GM10847 (cell line): Measurements from ENCODE around the gene EXOSC7.

Source experiments
- POLR2A ChIP-seq: IDR thresholded peaks from 2 replicates; pipeline ENCODE4 v1.6.1; 2011; ENCODE audit not compliant: insufficient read length; ENCODE audit errors: extremely low read depth

The EXOSC7 gene

GRCh38 chr3:44958386-44958785 is 17.7 kb upstream of the EXOSC7 start:
- TF ChIP-seq POLR2A, result no peak

- no peak for TF ChIP-seq POLR2A
These were observed 15.5 kb upstream of the EXOSC7 start for GRCh38 chr3:44960387-44961026.

GRCh38 chr3:44961888-44962287 is 14.2 kb upstream of the EXOSC7 start:
- TF ChIP-seq POLR2A, result no peak

DNA sequence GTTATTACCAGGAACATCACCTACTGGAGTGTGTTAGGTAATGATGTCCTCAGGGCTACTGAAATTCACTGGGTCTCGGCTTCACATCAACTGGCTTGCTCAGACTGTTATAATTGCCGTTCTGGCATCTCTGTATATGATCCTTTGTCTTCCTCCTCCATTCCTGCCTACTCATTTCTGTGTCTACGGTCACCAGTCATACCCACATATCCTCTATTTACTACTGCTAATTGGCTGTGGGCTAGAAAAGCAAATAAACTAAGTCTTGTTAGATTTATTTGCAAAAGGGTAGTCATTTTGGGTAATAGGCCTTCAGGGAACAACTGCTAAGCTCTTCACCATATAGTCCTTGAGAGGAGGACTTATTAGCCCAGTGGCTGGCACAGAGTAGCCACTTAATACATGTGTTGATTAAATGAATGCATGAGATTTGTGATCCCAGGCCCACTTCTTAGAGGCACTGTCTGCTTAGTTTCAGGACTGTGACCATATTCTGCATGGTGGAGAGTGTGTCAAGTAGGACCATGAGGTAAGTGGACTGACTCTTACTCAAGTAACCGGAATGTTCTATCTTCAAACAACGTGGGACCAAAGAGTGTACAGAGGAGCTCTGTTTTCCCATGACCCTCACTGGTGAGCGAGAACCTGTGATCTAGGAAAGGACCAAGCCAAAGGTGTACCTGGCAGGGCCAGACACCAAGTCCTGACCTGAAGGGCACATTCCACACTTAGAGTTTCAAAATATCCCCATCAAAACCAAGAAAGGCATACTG is 13.2 kb upstream of the EXOSC7 start:
- TF ChIP-seq POLR2A, result no peak

DNA sequence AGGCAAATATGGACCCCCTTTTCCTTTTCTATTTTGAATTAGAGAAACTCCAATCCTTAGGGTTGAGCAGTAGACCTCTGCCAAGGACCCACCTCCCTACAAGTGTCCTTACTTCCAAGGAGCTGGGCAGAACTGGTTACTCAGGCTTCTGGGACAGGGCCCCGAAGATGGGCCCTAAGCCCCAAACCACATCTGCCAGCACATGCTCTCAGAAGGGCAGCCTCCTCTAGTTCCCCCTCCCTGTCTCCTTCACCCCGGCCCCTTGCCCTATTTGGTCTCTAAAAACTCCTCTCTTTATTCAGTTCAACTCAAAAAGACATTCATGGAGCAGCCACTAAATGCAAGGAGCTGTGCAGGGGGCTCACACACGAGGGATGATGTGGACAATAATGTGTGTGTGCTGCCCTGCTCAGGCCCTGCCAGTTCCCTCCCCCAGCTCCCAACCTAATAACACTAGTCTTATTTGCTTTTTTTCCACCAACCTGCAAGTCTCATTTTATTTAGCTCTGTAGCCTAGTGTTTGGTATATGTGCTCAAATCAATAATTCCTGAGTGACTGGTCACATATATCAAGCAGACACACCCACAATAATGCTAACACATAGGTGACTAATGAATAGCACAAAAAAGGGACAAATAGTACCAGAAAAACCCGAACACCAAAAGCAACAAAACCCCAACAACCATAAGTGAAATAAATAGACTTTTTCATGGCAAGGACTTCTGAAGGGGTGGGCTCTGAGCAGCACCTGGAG is 12.3 kb upstream of the EXOSC7 start:
- TF ChIP-seq POLR2A, result no peak

- TF ChIP-seq POLR2A, result no peak
These were observed 10.9 kb upstream of the EXOSC7 start for GRCh38 chr3:44965165-44965564.

DNA sequence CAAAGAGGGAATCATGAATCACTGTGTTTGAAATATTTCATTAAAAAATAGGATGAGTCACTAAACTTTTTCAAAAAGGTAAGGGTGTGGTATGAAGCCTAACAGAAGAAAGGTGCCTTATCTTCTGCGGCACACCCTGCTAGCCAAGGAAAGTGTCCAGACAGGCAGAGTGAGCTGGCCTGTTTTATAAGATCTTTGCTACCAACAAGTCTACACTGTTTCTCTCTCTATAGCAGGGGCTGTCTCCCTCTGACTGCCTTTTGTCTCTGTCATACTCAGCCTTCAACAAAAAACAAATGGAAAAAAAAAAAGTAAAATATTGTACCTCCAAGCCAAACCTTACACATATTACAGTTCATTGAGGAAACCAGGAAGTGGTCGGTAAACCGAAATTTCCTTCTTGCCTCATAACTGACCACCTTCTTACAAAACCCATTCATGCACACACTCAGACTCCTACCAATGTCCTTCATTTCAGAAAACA is 9.2 kb upstream of the EXOSC7 start:
- no peak for TF ChIP-seq POLR2A

- no peak for TF ChIP-seq POLR2A
These were observed 7.6 kb upstream of the EXOSC7 start for GRCh38 chr3:44968447-44968858.

DNA sequence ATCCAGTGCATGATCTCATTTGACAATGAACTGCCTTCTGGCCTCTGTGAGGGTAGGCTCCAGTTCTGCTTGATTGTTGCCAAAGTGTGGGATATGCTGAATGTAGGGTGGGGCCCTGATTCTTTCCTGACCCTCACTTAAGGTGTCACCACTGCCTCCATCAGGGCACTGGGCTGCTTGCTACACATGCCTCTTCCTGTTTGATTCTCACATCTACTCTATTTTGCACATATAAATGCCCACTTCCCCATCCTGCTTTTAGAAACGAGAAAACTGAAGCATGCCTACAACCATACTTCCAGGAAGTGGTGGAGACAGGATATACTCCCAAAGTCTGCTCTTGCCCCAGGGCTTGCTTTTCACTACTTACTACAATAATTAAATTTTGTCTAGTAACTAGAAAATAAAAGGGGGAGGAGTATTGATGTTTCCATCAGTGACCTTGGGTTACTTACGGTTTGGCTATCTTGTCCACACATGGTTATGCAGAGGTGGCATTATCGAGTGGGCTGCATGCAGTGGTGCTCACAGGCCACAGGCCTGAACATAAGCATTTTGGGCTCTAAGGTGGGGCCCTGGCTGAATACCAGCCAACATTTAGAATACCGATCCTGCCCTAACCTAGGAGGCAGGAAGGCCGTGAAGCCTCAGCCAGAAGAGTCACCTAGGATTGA is 6.8 kb upstream of the EXOSC7 start:
- no peak for TF ChIP-seq POLR2A

DNA sequence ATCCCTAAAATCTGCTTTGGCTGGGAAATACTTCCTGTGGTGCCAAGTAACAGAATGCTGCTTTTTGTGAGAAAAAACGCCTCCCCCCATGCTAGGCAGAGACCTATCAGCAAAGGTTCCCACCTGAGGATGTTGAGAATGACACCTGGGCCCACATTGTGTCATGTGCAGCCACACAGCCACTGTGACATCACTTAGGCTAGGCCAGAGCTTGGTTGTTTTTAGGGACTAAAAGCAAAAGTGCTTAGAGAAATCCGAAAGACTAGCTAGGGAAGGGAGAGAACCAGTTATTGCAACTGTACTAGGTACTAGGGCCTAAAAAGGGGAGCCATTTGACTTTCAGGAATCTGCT is 6.2 kb upstream of the EXOSC7 start:
- no peak for TF ChIP-seq POLR2A

- no peak for TF ChIP-seq POLR2A
These were observed 5.0 kb upstream of the EXOSC7 start for GRCh38 chr3:44970926-44971490.

DNA sequence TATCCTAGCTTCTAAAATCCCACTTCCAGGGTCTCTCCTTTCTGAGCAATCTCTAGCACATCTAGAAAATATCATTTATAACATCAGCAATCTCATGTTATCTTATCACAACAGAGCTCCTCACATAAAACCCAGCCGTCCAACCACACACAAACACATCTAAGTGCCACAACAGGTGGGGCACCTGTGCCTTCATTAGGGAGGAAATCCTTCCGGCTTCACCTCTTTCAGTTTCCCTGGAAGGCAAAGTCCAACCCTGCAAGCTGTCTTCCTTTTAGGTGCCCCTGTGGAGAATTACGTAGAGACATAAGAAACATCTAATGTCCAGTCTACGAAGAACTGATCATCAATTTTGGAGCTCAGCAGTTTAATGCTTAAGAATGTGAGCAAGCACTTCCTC is 1.6 kb upstream of the EXOSC7 start:
- TF ChIP-seq POLR2A, result no peak

DNA sequence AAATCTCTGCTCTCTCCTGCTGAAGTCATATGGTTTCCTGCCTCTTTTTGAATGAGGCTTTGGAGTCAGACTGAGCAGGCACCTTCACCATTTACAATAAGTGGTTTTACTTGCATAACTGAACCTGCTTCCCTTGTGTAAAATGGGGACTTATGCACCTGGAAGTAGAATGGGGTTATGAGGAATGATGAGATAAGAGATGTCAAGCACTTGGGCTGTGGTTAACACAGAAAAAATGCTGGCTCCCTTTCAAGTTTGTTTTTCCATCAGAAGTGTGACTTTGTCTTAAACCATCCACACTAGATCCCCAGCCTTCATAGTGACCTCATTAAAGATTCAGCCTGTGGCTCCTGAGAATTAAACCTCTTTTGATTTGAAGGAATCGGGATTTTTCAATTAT is 5.2 kb downstream of the EXOSC7 start:
- TF ChIP-seq POLR2A, result no peak

DNA sequence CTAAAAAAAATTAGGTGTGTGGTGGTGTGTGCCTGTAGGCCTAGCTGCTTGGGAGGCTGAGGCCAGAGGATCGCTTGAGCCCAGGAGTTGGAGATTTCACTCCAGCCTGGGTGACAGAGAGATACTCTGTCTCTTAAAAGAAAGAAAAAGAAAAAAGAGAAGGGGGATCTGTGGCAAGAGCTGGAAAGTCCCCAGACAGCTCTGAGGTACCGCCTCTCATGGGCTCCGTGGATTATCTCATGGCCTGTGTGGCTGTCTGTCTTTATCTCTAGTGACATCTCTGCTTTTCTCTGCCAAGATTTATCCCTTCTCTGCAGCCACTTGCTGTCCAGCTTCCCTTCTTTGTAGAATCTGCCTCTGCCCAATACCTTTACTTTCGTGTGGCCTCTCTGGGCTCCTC is 5.7 kb downstream of the EXOSC7 start:
- TF ChIP-seq POLR2A, result no peak

DNA sequence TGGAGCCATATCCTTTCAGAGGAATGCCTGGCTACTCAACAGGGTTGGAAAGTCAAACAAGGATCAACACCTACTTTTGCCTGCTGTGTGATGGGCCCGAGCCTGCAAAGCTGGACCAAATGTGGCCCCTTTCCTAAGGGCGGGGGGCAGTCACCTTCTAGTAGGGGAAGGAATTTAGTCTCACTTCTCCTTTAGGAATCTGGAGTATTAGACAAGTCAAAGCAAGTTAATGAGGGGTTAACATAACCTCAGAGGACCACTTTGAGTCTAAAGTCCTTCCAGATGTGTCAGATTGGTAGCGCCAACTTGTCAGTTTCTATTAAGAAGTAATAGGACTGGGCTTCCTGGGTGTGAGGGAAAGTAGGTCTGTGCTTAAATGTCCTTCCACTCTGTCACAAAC is 6.8 kb downstream of the EXOSC7 start:
- no peak for TF ChIP-seq POLR2A

DNA sequence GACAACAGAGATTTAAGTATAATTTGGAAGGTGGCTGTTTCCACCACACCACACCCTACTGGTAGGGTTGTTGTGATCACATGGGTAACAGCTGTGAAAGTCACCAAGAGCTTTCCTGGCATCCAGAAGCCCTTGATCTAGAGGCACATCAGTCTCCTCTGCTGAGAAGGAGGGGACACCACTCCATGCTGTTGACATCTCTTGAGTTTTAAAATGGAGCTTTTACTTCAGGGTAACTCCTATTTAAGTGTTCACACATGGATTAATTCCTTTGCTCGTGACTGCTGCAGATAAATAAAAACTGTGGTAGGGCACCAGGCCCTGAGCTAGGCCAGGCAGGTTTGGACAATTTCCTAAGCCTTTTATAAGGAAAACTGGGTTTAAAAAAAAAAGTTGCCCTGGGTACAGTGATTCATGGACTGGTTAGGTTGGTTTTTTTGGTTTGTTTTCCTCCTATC is 7.5 kb downstream of the EXOSC7 start:
- no peak for TF ChIP-seq POLR2A

DNA sequence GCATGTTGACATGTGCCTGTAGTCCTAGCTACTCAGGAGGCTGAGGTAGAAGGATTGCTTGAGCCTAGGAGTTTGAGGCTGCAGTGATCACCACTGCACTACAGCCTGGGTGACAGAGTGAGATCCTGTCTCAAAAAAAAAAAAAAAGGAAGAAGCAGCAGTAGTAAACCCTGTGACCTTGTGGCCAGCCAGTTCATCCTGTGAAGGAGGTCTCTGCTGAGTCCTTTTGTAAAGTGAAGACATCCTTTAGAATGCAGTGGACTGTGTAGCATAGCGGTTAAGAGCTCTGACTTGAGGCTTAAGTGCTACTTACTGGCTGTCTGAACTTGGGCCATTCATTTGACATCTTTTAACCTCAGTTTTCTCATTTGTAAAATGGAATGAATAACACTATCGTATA is 8.3 kb downstream of the EXOSC7 start:
- TF ChIP-seq POLR2A, result no peak
